GM21576 (cell line): ENCODE measurements around the gene ACLY.
"Not testable (repeated sequence)": the region's sequence is repeated elsewhere in the genome, so short reads cannot be mapped to it uniquely, and the experiment has no call there.

Experiments used
- ATAC-seq: cut with Tn5 transposase; IDR thresholded peaks from one replicate; pipeline ENCODE4 v1.9.1; 2021; ENCODE audit warnings: mild to moderate bottlenecking, moderate library complexity; ENCODE audit not compliant: unreplicated experiment

The ACLY gene

GRCh38 chr17:41836550-41837196, 82.1 kb downstream of the ACLY start:
- no peak for ATAC-seq

GRCh38 chr17:41835800-41836549, 82.8 kb downstream of the ACLY start, which contains the start of gene NT5C3B:
TSS of gene NT5C3B (minus strand) at chr17:41836232. CDS start at chr17:41836193, 39 bp downstream.
- ATAC-seq = no peak

GRCh38 chr17:41835214-41835799, 83.4 kb downstream of the ACLY start:
- ATAC-seq = no peak

GRCh38 chr17:41829961-41830360, 88.8 kb downstream of the ACLY start:
- not testable (repeated sequence) for ATAC-seq

GRCh38 chr17:41825175-41825845, 93.4 kb downstream of the ACLY start:
- no peak for ATAC-seq

- ATAC-seq = no peak
Measured at GRCh38 chr17:41824086-41824485, 94.7 kb downstream of the ACLY start.

GRCh38 chr17:41823580-41823979, 95.2 kb downstream of the ACLY start:
- ATAC-seq = no peak

GRCh38 chr17:41823141-41823524, 95.6 kb downstream of the ACLY start:
- ATAC-seq = no peak

GRCh38 chr17:41822216-41823140, 96.3 kb downstream of the ACLY start:
- ATAC-seq = no peak

- no peak for ATAC-seq
Measured at GRCh38 chr17:41821776-41822175, 97.0 kb downstream of the ACLY start.

- no peak for ATAC-seq
Measured at GRCh38 chr17:41818024-41818423, 100.7 kb downstream of the ACLY start.
